ENCODE data around the gene ZNF783. TPM values are rescaled to one million over a fixed set of nuclear protein-coding genes. Genes with fewer than 3 reads are reported as not detected.
"Not testable (repeated sequence)": the region's sequence is repeated elsewhere in the genome, so short reads cannot be mapped to it uniquely, and the experiment has no call there.

The ZNF783 gene
- total RNA-seq, 1 donor from 2014 or later: 15.3 TPM

- H3K27me3 Mint-ChIP-seq (ENCODE audit: low read depth): peaks cover 23% of the 10 kb centered on the region
- peaks cover 8% of the 10 kb centered on the region for H3K9me3 Mint-ChIP-seq
- H3K27ac Mint-ChIP-seq (ENCODE audit: unreplicated experiment): peak overlapping the region; percentile 65
- no peaks in the 10 kb centered on the region for H3K36me3 Mint-ChIP-seq (ENCODE audit: low read depth)
- no peaks in the 10 kb centered on the region for H3K4me1 Mint-ChIP-seq
- DNase-seq (ENCODE audit: low read depth, low spot score): no peak
- H3K4me3 Mint-ChIP-seq: no peak overlapping the region
- no peak for TF ChIP-seq CTCF (conservative IDR thresholded peaks at IDR 0.05)
Measured at GRCh38 chr7:149330914-149331567, 69.0 kb downstream of the ZNF783 start.

- not testable (repeated sequence) for H3K36me3 Mint-ChIP-seq (ENCODE audit: low read depth); DNase-seq (ENCODE audit: low read depth, low spot score); H3K27ac Mint-ChIP-seq (ENCODE audit: unreplicated experiment); H3K4me1 Mint-ChIP-seq; H3K9me3 Mint-ChIP-seq; H3K4me3 Mint-ChIP-seq
- peaks cover 29% of the 10 kb centered on the region for H3K27me3 Mint-ChIP-seq (ENCODE audit: low read depth)
Measured at GRCh38 chr7:149332602-149333320, 70.8 kb downstream of the ZNF783 start.

- DNase-seq (ENCODE audit: low read depth, low spot score): no peak
- Mint-ChIP-seq H3K27me3 (ENCODE audit: low read depth) (peaks cover 31% of the 10 kb centered on the region), H3K36me3 (ENCODE audit: low read depth) (no peaks in the 10 kb centered on the region), H3K4me3 (no peak overlapping the region), H3K27ac (ENCODE audit: unreplicated experiment) (no peak overlapping the region), H3K4me1 (no peaks in the 10 kb centered on the region), H3K9me3 (peaks cover 8% of the 10 kb centered on the region)
- TF ChIP-seq CTCF (conservative IDR thresholded peaks at IDR 0.05): no peak
Measured at GRCh38 chr7:149333321-149333717, 71.3 kb downstream of the ZNF783 start.

GRCh38 chr7:149334219-149334618 lies 72.2 kb downstream of the ZNF783 start:
- DNase-seq (ENCODE audit: low read depth, low spot score): no peak
- peaks cover 8% of the 10 kb centered on the region for H3K9me3 Mint-ChIP-seq
- H3K27ac Mint-ChIP-seq (ENCODE audit: unreplicated experiment): no peak overlapping the region
- H3K4me1 Mint-ChIP-seq: no peaks in the 10 kb centered on the region
- H3K4me3 Mint-ChIP-seq: no peak overlapping the region
- H3K27me3 Mint-ChIP-seq (ENCODE audit: low read depth): peaks cover 29% of the 10 kb centered on the region
- H3K36me3 Mint-ChIP-seq (ENCODE audit: low read depth): no peaks in the 10 kb centered on the region
- no peak for TF ChIP-seq CTCF (conservative IDR thresholded peaks at IDR 0.05)

Other genes starting within 250 kb of the ZNF783 start
- gene PDIA4, start 233.7 kb upstream of the ZNF783 start, total RNA-seq: 151 and 154 TPM in 2 replicates
- 16.2 and 17.1 TPM in 2 replicates for gene ZNF786, start 171.5 kb upstream of the ZNF783 start, total RNA-seq
- gene ZNF425, start 135.9 kb upstream of the ZNF783 start, total RNA-seq: 4.9 and 5.8 TPM in 2 replicates
- gene ZNF398, start 114.7 kb upstream of the ZNF783 start, total RNA-seq: 19.6 and 20.2 TPM in 2 replicates
- gene ZNF282, start 66.7 kb upstream of the ZNF783 start, total RNA-seq: 31.8 TPM in 2 replicates
- 15.8 and 15.9 TPM in 2 replicates for gene ZNF212, start 22.5 kb upstream of the ZNF783 start, total RNA-seq
- 19.3 and 20.8 TPM in 2 replicates for gene ZNF777, start 198.9 kb downstream of the ZNF783 start, total RNA-seq
- 21.2 and 21.9 TPM in 2 replicates for gene ZNF746, start 235.6 kb downstream of the ZNF783 start, total RNA-seq

Data from neural crest cell (in vitro differentiated cells).